Small intestine (tissue), 7 donors: ENCODE data around the gene PUS10. TPM values are rescaled to one million over a fixed set of nuclear protein-coding genes. Genes with fewer than 3 reads are reported as not detected.

Experiments
- DNase-seq, 2 donors: peaks; one replicate each; pipeline versions ENCODE4 v3.0.0 to v3.0.0-alpha.2; 2013
- FAIRE-seq: peaks from 2 replicates; lab custom pipeline; 2012; peaks lifted over from hg19 to GRCh38; lab: Jason Lieb, UNC
- H3K27ac ChIP-seq, 3 donors: one replicate each; pipeline ENCODE4 v1.5.1; 2013; ENCODE audit warnings: low read length in 2 of 3, mild to moderate bottlenecking in 2 of 3, control low read depth in 1 of 3, inconsistent platforms in 1 of 3, low read depth in 1 of 3, moderate library complexity in 1 of 3
- H3K27me3 ChIP-seq, 3 donors: one replicate each; pipeline ENCODE4 v1.6.1; 2013; ENCODE audit warnings: low read length in 3 of 3, inconsistent platforms in 1 of 3; ENCODE audit not compliant: control insufficient read depth in 3 of 3, insufficient read depth in 3 of 3
- H3K36me3 ChIP-seq, 3 donors: one replicate each; pipeline ENCODE4 v1.6.1; 2013; ENCODE audit warnings: low read length in 3 of 3, inconsistent platforms in 1 of 3, low read depth in 1 of 3, mild to moderate bottlenecking in 1 of 3, moderate library complexity in 1 of 3; ENCODE audit not compliant: control insufficient read depth in 3 of 3, insufficient read depth in 2 of 3
- H3K4me1 ChIP-seq, 3 donors: one replicate each; pipeline ENCODE4 v1.6.1; 2013; ENCODE audit warnings: low read length in 2 of 3, inconsistent platforms in 1 of 3, low read depth in 1 of 3, mild to moderate bottlenecking in 1 of 3, moderate library complexity in 1 of 3; ENCODE audit not compliant: control insufficient read depth in 3 of 3, insufficient read depth in 2 of 3
- H3K4me3 ChIP-seq, 3 donors: one replicate each; pipeline ENCODE4 v1.5.1; 2013; ENCODE audit warnings: low read length in 3 of 3, control low read depth in 1 of 3, inconsistent platforms in 1 of 3, low read depth in 1 of 3, mild to moderate bottlenecking in 1 of 3, moderate library complexity in 1 of 3
- H3K9me3 ChIP-seq, 2 donors: one replicate each; pipeline ENCODE4 v1.6.1; 2013; ENCODE audit warnings: low read depth in 1 of 2, low read length in 1 of 2; ENCODE audit not compliant: control insufficient read depth in 2 of 2, insufficient read depth in 1 of 2
- WGBS, 3 donors: extraction: QIAGEN DNeasy Blood & Tissue Kit; methylation state at CpG; one replicate each; pipeline ENCODE4 v1.1.7; 2013; 5-methylcytosine and 5-hydroxymethylcytosine counted together
- polyA plus RNA-seq, 4 donors: library from polyadenylated mRNA; stranded (reverse) in 3 of 4; unstranded in 1 of 4; fragments of 200-250 nt in 3 of 4; fragments of 120-200 nt in 1 of 4; gene quantifications; one replicate each; pipeline versions ENCODE4 v1.2.1 to v1.2.3, GENCODE V29; 2013
- donor health status: healthy with polysubstance abuse.
- donor health status: control.
- donor health status: control.
- donor health status: Bipolar disorder and iron deficiency.
- donor health status: healthy.

PUS10 gene
- polyA plus RNA-seq, 4 donors, result 4.6 to 16.7 (median 9.3) TPM

GRCh38 chr2:61009355-61009754, 8.7 kb downstream of the PUS10 start:
- H3K27me3 ChIP-seq, result no peaks in the 10 kb centered on the region
- H3K9me3 ChIP-seq, result no peaks in the 10 kb centered on the region
- H3K4me1 ChIP-seq, result no peaks in the 10 kb centered on the region
- peaks cover 0 to 15% (median 4%) of the 10 kb centered on the region in 3 donors for H3K36me3 ChIP-seq
- peak; percentile 10 for FAIRE-seq
- no peak overlapping the region for H3K27ac ChIP-seq
- DNase-seq, result no peak
- H3K4me3 ChIP-seq, result no peak overlapping the region

DNA sequence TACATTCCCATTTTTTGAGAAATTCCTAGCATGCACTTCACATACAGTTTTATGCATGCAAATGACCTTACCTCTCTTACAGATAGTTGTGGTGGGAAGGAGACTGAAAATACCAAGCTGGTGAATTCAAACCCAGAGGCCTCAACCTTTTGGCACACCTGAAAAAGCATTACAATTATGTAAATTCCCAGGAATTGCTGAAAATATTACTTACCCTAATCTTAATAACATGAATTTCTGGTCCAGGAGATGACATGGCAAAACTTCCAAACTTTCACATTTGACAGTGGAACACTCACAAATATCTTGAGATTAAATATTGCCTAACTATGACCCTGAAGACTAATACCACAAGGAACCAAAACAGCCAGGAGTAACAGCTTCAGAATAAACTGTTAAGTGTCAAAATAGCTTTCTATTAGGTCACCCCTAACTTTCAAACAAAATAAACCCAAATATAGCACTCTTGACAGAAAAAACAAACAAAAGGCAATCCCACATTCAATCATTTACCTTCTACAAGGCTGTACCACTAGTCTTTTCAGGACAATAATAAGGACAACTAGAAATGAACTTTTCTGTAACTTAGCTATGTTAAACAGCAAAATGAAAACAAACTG, 11.5 kb downstream of the PUS10 start:
- DNase-seq (no peak), FAIRE-seq (no peak)
- Histone ChIP-seq H3K9me3 (no peaks in the 10 kb centered on the region), H3K27ac (no peak overlapping the region), H3K4me3 (no peak overlapping the region), H3K4me1 (no peaks in the 10 kb centered on the region), H3K36me3 (peaks cover 0 to 18% (median 4%) of the 10 kb centered on the region in 3 donors), H3K27me3 (no peaks in the 10 kb centered on the region)

GRCh38 chr2:61005736-61006135, 12.3 kb downstream of the PUS10 start:
- peaks cover under 1 to 18% (median 4%) of the 10 kb centered on the region in 3 donors for H3K36me3 ChIP-seq
- DNase-seq (no peak), FAIRE-seq (no peak)
- no peak overlapping the region for H3K4me3 ChIP-seq
- H3K9me3 ChIP-seq, result no peaks in the 10 kb centered on the region
- no peaks in the 10 kb centered on the region for H3K4me1 ChIP-seq
- H3K27ac ChIP-seq, result no peak overlapping the region
- H3K27me3 ChIP-seq, result no peaks in the 10 kb centered on the region
- 85 to 93% (median 91%) methylated on average over 3 of the region's 3 CpGs for WGBS, 3 donors

GRCh38 chr2:60998628-60999545, 19.2 kb downstream of the PUS10 start:
- no peaks in the 10 kb centered on the region for H3K27me3 ChIP-seq
- no peaks in the 10 kb centered on the region for H3K4me1 ChIP-seq
- DNase-seq, result peak; percentile 50 to 56
- no peak overlapping the region for H3K4me3 ChIP-seq
- FAIRE-seq, result peak; percentile 76
- H3K9me3 ChIP-seq, result no peaks in the 10 kb centered on the region
- H3K27ac ChIP-seq, result no peak overlapping the region
- WGBS, 3 donors, result 87 to 91% (median 89%) methylated on average over 4 of the region's 4 CpGs
- peaks cover 2 to 7% (median 3%) of the 10 kb centered on the region in 3 donors for H3K36me3 ChIP-seq

- Histone ChIP-seq H3K9me3 (peaks cover 0 to 11% of the 10 kb centered on the region in 2 donors), H3K4me1 (no peaks in the 10 kb centered on the region), H3K36me3 (peaks cover 0 to 13% (median 2%) of the 10 kb centered on the region in 3 donors), H3K27me3 (no peaks in the 10 kb centered on the region), H3K4me3 (no peak overlapping the region), H3K27ac (no peak overlapping the region)
- DNase-seq (no peak), FAIRE-seq (no peak)
Observed at GRCh38 chr2:60994131-60994530, 23.9 kb downstream of the PUS10 start.

DNA sequence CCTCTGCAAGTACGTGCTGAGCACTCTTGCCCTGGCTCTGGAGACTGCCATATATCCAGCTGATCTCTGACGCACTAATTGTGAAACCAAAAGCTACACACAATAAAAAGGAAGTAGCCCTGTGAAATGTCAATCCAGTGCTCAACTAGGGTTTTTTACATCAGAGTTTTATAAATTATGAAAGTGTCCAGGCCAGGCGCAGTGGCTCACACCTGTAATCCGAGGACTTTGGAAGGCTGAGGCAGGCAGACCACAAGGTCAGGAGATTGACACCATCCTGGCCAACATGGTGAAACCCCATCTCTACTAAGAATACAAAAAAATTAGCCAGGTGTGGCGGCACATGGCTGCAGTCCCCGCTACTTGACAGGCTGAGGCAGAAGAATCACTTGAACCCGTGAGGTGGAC, 25.1 kb downstream of the PUS10 start:
- DNase-seq (peak in 1 of 2 donors; percentile 38), FAIRE-seq (no peak)
- Histone ChIP-seq H3K4me3 (no peak overlapping the region), H3K4me1 (no peaks in the 10 kb centered on the region), H3K27ac (peak overlapping the region in 2 of 3 donors; percentile 4 to 80), H3K27me3 (no peaks in the 10 kb centered on the region), H3K9me3 (peaks cover 0 to 11% of the 10 kb centered on the region in 2 donors), H3K36me3 (peaks cover 0 to 13% (median 2%) of the 10 kb centered on the region in 3 donors)
- WGBS, 3 donors, result 64 to 84% (median 71%) methylated on average over 7 of the region's 7 CpGs

DNA sequence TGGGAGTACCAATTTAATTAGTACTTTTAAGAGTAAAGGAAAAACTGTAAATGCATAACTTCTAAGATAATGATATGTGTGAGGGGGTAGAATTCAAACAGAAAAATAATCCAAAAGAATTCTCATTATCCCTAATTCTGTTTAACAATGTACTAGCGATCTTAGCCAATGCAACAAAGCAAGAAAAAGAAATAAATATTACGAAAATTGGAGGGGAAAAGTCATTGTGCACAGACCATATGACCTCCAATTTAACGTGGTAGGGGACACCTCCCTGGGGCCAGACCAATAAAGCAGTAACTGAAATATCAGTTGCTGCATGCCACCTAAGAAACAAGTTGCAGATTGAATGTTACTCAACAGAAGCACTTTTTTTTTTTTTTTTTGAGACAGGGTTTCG, 26.4 kb downstream of the PUS10 start:
- H3K27ac ChIP-seq, result no peak overlapping the region
- no peak for FAIRE-seq
- 94 to 99% (median 96%) methylated on average over 4 of the region's 4 CpGs for WGBS, 3 donors

DNA sequence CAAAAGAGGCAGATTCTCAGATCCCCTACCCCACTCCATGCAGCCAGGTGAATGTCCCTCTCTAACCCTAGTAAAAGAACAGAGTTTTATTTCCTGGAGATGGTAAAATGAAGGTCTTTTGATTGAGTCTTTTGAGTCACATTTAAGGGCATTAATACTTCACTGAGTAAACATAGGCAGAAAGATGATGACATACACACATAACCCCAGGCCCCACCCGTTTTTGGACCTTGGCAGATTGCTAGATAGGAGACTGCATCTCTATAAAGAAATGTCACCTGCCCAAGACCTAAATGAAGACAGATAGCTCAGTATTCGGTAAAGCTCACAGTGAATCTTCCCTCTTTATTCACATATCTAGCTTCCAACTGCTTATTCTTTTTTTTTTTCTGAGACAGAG, 28.8 kb downstream of the PUS10 start:
- H3K36me3 ChIP-seq, result peaks cover 0 to 17% (median 6%) of the 10 kb centered on the region in 3 donors
- DNase-seq (peak; percentile 14 to 22), FAIRE-seq (no peak)
- H3K4me1 ChIP-seq, result no peaks in the 10 kb centered on the region
- H3K9me3 ChIP-seq, result peaks cover 0 to 11% of the 10 kb centered on the region in 2 donors
- 55 to 67% (median 62%) methylated on average over 2 of the region's 2 CpGs for WGBS, 3 donors
- H3K27me3 ChIP-seq, result no peaks in the 10 kb centered on the region
- no peak overlapping the region for H3K27ac ChIP-seq
- H3K4me3 ChIP-seq, result no peak overlapping the region

More for the DNA sequence above, 26.4 kb downstream of the PUS10 start:
- peaks cover 0 to 17% (median 5%) of the 10 kb centered on the region in 3 donors for H3K36me3 ChIP-seq
- H3K4me3 ChIP-seq, result no peak overlapping the region
- no peak for DNase-seq
- H3K4me1 ChIP-seq, result no peaks in the 10 kb centered on the region
- H3K27me3 ChIP-seq, result no peaks in the 10 kb centered on the region
- peaks cover 0 to 11% of the 10 kb centered on the region in 2 donors for H3K9me3 ChIP-seq
